NCI-H2081 treated with DMSO at 0.1 percent for 48 hours (cell line): ENCODE results near the gene LBH.
"Not testable (repeated sequence)": the region's sequence is repeated elsewhere in the genome, so short reads cannot be mapped to it uniquely, and the experiment has no call there.

Experiments
- DNase-seq: peaks from one replicate; lab custom pipeline; 2025; lab: John Stamatoyannopoulos, UW

LBH gene

DNA sequence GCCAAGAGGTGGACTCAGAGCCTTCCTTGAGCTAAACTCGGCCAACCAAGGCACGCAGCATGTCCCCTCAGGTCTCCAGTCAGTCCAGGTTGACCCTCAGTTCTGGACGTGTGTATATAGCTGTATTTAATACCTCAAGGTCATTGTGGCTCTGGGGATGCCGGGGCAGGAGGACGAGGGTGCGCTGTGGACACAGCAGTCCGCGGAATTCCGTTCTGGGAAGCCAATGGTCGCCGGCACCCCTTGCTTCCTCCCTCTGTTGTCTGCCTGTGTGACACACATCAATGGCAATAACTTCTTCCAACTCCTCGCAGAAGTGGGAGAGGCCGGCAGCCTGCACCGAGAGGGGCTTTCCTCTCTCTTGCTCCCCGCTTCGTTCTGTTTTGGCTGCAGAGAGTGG lies 27.7 kb downstream of the LBH start:
- DNase-seq: no peak

DNA sequence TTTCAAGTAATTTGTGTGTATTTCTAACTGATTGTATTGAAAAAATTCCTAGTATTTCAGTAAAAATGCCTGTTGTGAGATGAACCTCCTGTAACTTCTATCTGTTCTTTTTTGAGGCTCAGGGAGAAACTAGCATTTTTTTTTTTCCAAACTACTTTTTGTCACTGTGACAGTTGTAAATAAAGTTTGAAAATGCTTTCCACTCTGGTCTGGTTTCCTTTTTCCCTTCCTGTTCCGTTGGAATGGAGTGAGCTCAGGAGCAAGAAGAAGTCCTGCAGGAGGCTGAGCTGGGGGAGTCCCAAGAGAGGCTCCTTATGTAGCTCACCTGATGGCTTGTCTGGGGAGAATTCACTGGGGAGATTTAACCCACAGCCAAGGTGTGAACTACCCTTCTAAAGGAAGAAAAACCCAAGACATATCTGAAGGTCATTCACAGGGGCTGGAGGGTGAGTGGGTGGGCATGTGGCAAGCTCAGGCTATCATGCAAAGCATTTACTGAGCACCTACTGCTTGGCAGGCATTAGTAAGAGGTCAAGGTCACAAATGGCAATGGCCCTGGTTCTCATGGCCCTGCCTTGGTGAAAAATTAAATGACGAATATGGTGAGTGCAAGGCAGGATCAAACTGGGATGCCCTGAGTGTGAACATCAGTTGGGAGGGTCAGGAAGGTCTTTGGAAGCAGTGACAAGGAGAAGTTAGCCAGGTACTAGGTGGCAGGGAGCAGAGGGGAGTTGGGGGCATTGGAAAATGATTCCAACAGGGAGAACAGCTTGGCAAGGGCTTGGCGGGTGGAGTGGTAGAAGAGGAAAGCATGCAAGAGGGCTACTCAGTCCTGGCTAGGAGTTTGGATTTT lies 28.7 kb downstream of the LBH start:
- no peak for DNase-seq

DNA sequence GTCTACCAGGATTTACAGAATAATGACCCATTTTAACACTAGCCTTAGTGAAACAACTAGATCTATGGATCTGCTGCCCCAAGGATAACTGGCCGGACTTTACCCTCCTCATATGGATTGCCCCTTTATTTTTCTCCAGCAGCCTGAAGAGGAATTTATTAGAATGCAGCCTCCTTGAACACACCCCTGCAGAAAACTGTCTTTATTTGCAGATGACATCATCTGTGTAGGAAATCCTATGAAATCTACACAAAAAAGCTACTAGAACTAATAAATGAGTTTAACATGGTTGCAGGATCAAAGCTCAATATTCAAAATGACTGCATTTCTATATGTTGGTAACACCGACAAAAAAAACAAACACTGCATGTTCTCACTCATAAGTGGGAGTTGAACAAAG lies 29.6 kb downstream of the LBH start:
- DNase-seq: no peak

DNA sequence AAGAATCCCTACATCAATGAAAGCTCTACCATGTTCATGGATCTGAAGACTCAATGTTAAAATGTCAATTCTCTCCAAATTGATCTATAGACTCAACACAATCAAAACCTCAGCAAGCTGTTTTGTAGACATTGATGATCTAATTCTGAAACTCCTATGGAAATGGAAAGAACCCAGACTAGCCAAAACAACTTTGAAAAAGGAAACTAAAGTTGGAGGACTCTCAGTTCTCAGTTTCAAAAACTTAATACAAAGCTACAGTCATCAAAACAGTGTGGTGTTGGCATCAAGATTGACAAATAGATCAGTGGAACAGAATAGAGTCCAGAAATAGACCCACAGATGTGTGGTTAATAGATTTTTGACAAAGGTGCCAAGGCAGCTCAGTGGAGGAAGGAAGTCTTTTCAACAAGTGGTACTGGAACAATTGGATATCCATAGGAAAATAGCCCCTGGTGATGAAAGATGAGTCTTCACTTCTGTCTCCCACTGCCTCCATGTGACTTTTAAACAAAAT lies 30.4 kb downstream of the LBH start:
- no peak for DNase-seq

DNA sequence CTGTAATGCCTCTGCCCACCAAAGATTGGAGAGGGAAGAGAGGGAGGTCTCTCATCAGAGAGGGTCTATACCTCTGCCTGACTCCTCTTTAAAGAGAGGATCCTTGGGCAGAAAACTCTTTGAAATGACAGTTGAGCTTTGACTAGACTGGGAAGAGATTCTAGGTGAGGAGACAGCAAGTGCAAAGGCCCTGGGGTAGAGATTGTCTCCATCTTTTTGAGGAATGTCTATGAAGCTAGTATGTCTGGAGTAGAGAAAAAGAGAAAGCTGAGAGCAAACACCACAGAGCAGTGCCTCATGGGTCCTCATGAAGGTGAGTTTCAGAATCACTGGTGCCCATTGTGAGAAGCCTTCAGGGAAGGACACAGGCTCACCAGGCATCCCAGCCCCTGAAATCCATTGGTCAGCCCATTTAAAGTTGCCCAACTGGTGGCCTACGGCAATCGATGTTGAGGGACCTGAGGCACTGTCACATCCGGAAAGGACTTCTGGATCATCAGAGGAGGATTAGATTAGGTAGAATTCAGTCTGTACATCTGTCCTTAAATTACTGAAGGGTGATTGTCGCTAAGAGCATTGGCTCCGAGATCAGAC lies 31.5 kb downstream of the LBH start:
- no peak for DNase-seq

DNA sequence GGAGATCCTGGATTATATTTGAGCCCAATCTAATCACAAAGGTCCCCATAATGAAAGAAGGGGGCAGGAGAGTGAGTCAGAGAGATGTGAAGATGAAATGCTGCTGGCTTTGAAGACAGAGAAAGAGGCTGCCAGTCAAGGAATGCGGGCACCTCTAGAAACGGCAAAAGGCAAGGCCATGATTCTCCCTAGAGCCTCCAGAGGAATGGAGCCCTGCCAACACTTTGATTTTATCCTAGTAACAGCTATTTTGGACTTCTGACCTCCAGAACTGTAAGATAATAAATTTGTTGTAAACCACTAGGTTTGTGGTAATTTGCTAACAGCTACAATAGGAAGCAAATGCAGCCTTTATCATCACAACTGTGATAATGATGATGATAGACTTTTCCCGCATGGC lies 32.9 kb downstream of the LBH start:
- no peak for DNase-seq

DNA sequence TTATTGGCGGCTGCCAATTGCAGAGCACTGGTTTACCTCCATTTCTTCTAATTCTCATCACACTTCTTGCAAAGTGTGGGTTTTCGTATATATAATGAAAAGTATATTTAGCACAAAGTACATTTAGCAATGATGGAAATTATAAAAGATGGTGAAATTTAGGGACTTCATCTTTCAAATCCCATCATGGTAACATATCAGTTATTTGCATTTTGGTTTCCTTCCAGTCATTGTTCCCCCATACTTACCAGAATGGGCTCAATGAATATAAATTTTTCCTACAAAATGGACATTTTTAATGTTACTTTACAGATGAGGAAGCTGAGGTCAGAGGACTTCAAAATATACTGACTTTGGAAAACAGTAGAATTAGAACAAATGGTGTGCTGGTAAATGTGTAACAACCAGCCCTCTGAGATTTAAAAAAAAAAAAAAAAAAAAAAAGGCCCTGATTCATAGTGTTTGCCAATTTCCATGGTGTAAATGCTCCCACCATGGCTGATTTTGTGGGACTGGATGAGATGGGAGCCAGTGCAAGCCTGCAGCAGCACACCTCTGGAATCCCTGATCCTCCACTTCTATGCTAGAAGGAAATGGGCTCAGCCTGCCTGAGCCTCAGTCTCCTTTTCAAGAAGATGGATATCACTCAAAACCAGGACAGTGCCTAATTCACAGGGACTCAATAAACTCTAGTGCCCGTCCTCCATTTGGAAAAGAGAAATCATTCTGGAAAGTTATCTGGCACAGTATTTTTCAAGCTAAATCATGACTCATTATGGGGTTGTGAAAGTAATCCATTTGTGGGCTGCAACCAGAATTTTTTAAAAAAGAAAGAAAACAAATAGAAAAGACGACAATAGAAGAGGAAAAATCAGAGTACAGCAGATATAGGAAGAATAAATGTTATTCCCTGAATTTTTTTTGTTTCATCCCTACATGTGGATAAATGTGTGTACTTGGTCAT lies 34.0 kb downstream of the LBH start:
- no peak for DNase-seq

DNA sequence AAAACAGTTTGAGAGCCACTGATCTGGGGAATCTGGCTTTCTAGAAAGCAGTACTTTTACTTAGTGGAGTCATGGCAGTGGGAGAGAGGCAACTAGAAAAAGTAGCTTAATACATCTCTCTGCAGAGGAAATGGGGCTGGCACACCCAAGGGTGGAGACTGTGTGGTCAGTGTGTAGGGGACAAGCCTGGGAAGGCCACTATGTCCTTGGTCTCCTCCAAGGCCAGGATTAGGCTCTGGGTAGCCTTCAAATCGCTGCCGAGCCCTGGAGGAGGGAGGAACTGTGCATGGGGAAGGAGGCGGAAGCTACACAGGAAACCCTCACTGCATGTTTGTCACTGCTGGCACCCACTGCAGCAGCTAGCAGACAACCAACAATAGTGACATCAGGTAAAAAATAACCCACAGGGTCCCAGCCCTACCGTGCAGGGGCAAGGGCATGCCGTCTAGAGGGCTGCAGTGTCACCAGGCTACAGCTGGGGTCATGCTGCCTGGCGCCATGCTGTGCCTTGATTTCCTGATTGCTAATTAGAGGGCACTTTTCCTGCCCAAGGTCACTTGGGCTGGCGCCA lies 34.8 kb downstream of the LBH start:
- DNase-seq: no peak

DNA sequence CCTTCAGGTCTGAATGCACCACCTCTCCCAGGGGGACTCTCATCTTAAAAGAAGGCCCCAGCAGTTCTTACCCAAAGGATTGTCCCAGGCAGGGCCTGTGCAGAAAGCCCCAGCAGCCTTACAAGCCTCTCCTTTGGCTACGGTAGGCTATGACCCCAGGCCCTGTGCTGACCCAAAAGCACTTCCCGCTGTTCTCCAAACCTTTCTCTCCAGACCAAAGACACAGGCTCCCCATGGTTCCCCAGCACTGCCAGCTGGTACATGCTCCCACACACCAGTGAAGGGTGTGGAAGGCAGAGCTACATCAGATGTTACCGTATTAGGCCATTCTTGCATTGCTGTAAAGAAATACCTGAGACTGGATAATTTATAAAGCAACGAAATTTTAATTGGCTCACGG lies 35.4 kb downstream of the LBH start:
- no peak for DNase-seq

DNA sequence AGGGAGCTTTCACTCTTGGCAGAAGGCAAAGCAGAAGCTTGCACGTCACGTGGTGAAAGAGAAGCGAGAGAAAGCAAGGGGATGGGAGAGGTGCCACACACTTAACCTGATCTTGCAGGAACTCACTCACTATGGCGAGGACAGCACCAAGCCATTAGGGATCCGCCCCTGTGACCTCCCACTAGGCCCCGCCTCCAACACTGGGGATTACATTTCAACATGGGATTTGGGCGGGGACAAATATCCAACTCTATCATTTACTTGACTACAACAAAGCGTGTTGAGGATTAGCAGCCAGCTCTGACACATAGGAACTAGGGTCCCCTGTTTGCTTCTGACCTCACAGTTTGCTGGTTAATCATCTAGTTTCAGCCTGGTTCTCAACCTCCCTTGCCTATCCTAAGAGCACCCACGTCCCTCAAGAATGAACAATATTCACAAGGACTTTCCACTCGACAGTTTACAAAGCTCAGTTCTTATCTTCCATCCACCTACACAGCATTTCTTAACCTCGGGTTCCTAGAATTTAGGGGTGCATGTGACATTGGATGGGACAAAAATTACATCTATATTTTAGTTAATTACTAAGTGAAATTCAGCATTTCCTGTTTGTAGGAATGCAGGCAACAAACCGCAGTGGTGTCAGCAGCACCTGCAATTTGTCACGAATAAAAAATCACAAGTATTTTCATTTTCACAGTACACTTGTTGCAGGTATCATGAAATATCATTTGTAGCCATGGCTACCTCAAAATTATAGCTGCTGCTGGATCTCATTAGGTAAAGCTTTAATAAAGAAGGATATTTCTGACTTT lies 36.0 kb downstream of the LBH start:
- no peak for DNase-seq

DNA sequence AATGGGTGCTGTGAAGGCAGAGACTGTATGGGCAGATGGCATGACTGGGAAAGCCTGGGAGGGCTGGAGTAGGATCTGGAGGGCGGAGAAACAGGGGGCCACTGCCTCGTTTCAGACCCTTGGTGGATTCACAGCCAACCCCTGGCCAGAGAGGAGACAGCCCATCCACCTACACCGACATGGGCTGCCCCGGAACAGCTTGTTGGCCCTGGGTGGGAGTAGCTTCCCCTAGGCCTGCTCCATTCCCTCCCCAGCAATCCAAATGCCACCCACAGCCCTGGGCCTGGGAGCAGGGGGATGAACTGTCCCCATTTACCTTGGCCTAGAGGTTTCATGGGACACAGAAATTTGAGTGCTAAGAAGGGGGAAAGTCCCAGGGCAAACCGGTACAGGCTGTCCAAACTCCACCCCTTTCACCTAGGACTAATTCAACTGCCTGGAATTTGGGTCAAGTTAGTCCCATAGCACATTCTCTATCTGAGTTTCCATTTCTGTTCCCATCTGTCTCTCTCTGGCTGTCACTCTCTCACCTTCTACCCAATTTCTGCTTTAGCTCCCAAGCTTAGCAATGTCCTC lies 37.0 kb downstream of the LBH start:
- no peak for DNase-seq

DNA sequence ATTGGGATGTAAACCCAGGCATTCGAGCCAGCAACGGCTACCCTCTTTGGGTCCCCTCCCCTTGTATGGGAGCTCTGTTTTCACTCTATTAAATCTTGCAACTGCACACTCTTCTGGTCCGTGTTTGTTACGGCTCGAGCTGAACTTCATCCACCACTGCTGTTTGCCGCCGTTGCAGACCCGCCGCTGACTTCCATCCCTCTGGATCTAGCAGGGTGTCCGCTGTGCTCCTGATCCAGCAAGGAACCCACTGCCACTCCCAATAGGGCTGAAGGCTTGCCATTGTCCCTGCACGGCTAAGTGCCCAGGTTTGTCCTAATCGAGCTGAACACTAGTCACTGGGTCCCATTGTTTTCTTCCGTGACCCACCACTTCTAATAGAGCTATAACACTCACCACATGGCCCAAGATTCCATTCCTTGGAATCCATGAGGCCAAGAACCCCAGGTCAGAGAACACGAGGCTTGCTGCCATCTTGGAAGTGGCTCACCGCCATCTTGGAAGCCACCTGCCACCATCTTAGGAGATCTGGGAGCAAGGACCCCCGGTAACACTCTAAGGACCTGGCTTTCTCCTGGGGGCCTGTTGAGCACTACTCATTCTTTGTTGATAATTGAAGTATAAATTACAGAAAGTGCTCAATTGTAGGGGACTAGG lies 37.9 kb downstream of the LBH start:
- not testable (repeated sequence) for DNase-seq

DNA sequence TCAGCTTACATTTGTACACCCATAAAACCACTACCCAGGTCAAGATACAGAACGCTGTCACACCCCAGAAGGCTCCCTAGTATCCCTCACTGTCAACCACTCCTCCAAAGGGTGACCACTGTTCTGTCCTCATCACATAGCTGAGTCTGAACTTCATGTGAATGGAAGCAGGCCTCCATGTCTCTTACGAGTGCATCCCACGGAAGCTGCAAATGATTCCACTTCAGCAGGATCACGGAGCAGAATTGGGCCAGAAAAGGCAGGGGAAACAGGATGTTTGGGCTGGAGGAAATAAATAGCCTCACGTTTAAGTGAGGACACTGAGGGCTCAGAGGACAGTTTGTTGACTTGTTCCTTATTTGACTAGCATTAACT lies 38.4 kb downstream of the LBH start:
- DNase-seq: no peak

DNA sequence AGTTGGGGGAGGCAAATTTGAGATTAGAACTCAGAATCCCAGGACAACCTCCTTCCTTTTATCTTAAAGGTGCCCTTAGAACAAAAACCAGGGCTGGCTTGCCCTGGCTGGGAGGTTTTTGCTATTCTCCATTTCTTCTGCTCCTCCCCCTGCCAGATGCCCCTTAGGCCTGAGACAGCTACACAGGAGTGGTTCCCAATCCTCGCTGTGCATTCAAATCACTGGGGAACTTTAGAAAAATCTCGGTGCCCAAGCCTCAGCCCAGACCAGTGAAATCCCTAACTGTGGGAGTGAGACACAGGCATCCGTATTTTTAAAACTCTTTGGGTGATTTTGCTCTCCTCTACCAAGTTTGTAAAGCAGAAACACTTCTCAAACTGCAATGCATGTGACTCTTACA lies 38.8 kb downstream of the LBH start:
- no peak for DNase-seq

DNA sequence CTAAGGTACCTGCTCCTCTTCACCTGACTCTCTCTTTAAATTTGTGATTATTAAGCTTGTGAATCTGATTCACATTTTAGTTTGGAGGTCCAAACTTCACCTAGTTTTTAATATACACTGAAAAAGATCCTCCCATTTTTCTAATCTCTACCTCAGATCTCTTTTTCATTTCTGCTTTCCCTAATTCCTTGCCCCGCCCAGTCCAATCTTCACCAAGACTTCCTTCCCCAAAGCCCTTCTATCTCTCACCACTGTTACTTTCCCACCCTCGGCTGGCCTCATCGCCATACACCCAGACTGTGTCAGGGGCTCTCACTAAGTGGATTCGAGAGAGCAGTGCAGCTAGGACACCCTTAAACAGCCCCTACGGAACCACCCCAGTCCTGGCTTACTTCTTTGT lies 40.0 kb downstream of the LBH start:
- no peak for DNase-seq

DNA sequence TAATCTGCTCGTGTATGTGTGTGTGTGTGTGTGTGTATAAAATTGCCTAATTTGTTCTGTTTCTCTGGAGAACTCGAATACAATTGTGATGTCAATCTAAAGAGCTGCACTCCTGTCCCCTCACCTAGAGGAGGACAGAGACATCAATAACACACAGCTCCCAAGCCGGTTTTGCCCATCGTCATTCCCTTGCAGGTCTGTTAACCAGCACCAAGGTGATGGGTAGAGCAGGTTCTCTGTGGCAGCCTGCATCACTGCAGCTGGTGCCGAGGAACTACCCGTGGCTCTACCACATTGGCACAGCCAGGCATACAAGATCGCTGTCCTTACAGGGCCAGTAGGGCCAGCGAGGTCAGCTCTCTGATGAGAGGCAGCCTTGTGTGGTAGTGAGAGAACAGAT lies 41.0 kb downstream of the LBH start:
- DNase-seq: no peak

DNA sequence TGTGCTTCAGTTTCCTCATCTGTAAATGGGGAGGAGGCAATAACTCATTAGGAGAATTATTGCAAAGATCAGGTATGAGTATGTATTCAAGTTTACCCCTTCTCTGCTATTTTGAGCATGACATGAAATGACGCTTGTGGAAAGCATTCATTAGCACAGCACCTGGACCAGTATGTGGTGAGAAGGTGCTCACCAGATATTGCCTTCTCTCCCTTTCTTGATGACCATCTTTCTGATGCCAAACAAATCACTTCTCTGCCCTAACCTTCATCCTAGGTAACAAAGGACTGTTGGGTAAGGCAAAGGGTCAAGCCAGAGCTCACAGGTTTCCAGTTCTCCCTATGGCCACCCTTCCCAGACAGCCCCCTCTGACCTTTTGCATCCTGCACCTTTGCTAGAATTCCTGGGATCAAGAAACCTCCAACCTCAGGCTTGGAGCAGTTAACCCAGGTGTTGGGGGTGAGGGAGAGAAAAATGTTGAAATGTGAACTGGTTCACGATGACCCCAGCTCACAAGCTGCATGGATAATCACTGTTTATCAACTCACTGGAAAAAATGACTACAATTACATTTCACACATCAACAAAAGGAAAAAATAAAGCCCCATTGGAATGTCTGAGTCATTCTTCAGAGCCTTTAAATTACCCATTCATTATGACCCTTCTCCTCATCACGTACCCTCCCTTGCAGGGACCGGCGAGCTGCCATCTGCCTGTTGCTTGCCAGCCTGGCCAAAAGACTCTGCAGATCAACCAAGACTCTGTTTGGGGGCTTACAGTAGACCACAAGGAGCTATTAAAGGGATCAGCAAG lies 41.6 kb downstream of the LBH start:
- no peak for DNase-seq

DNA sequence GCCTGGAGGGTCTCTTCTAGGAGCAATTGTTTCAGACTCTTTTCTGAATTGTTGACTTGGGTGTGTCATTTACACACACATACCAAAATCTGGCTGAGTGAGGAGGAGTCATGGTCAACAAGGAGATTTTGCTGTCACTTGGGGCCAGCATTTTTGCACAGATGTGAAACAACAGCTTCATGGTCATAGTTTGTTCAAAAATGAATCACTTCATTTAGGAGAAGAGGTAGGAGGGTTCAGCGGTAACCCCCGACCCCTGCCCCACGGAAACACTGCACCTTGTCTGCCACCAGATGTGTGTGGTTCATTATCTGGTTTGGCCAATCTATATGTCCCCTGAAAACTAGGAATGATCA lies 42.2 kb downstream of the LBH start:
- no peak for DNase-seq

DNA sequence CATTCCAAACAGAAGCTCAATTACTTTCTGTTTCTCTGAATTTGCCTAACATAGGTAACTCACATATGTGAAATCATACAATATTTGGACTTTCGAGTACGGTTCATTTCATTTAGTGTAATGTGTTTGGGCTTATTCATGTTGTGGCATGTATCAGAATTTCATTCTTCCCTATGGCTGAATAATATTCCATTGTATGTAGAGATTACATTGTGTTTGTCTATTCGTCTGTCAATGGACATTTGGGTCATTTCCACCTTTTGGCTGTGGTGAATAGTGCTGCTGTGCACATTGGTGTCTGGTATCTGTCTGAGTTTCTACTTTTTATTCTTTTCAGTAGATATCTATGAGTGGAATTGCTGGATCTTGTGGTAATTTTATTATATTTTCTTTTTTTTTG lies 43.9 kb downstream of the LBH start:
- no peak for DNase-seq

DNA sequence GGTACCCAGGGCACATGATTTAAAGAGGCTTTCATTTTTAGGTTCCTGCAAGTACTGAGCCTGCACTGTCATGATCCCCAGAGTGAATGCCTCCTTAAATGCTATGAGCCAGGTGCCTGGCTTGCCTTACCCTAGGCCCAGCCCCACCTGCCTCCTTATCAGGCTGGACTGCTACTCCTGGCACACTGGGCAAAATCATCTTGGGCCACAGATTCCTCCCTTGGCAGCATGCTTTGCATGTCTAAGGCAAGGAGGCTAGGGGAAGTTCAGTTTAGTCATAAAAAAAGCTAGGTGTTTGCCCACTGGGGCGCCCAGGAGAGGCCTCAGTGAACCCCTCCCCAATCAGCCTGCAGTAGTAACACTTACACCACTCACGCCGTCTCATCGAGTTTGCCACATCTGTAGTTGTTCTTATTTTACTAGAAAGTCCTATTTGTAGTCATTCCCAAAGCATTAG lies 45.1 kb downstream of the LBH start:
- DNase-seq: no peak
